GM12872 (cell line): ENCODE results near the gene CTCFL.

Experiments
- TF ChIP-seq, protein P1 (sequence below): IDR thresholded peaks from 3 replicates; pipeline ENCODE4 v1.5.1; 2011; ENCODE audit warnings: low read depth, mild to moderate bottlenecking, low read length, moderate library complexity; ENCODE audit not compliant: insufficient read depth

CTCFL gene

DNA sequence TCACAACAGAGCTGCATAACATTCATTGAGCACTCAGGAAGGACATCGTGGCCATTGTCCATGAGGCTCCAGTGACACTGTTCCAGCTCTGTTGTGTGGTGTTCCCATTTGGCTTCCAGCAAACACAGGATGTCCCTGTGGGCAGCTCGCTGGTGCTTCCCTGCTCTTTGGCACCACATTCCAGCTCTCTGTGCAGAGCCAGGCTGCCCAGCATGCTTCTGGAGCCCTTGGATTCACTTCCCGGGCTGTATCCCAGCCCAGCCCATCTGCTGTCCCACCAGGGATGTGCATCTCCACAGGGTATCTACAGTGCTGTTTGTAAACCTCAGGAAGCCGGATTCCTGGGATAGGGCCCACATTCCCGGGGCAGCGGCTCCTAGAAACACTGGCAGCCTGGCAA is 57.2 kb downstream of the CTCFL start:
- TF ChIP-seq, protein P1, sequence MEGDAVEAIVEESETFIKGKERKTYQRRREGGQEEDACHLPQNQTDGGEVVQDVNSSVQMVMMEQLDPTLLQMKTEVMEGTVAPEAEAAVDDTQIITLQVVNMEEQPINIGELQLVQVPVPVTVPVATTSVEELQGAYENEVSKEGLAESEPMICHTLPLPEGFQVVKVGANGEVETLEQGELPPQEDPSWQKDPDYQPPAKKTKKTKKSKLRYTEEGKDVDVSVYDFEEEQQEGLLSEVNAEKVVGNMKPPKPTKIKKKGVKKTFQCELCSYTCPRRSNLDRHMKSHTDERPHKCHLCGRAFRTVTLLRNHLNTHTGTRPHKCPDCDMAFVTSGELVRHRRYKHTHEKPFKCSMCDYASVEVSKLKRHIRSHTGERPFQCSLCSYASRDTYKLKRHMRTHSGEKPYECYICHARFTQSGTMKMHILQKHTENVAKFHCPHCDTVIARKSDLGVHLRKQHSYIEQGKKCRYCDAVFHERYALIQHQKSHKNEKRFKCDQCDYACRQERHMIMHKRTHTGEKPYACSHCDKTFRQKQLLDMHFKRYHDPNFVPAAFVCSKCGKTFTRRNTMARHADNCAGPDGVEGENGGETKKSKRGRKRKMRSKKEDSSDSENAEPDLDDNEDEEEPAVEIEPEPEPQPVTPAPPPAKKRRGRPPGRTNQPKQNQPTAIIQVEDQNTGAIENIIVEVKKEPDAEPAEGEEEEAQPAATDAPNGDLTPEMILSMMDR, result no peak

DNA sequence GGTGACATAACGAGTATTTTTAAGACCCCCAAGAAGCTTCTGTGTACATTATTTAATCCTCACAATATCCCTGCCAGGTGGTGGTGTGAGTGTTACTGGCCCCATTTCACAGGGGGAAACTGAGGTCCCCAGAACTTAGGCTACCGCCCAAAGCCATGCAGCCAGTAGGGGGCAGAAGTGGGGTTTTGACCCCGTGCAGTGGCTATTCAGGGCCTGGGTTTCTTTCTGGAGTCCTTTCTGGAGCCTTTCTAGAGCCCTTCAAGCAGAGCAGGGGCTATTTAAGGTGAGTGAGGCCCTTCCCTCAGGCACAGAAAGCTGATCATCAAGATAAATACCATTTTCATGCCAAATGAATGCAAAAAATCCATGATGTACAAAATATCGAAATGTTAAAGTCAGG is 59.0 kb downstream of the CTCFL start:
- TF ChIP-seq, protein P1, result peak; percentile 51

DNA sequence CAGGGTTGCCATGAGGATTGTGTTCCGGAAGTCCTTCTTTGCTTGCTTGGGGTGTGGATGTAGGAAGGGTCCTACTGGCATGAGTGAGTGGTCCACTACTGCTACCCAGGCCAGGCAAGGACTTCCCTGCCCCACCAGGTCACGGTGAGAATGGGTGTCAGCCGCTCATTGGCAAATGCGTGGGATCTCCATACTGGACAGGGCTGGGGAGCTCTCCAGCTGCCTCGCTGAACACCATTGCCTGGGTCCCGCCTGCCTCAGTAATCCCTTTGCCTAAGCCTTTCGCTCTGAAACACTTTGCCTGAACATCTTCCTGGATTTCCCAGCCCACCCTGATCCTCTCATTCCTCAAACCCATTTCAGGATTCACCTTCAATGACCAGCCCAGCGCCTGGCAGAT is 59.5 kb downstream of the CTCFL start:
- TF ChIP-seq, protein P1, result no peak

DNA sequence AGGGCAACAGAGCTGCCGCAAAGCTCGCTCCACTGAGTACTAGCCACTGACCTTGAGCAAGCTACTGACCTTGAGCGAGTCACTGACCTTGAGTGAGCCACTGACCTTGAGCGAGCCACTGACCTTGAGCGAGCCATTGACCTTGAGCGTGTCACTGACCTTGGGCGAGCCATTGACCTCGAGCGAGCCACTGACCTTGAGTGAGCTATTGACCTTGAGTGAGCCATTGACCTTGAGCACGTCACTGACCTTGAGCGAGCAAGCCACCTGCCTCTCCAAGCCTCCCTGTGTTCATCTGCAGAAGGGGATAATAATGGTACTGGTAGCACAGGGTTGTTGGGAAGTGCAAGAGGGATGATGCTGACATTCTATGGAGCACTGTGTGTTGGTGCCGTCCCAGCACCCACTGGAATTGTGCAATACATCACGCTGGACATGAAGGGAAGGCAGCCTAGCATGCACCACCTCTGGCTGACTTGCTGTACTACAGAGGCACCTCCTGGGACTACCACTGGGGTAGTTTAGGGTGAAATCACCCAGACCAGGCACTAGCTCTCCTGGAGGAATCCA is 60.2 kb downstream of the CTCFL start:
- TF ChIP-seq, protein P1, result peak; percentile 44; the same call in 1 of the 3 replicates

DNA sequence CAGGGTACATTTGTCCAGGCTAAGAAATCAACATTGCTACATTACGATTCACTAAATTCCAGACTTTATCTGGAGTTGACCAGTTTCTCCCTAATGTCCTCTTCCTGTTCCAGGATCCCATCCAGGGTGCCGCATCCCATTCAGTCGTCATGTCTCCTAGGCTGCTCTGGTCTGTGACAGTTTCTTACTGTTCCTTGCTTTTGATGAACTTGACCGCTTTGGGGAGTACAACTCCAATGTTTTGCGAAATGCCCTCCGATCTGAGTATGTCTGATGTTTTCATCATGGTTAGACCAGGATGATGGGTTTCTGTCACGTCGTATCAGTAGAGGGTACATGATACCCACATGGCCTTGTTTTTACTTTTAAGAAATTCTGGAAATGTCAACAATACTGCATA is 62.2 kb downstream of the CTCFL start:
- TF ChIP-seq, protein P1, result no peak

DNA sequence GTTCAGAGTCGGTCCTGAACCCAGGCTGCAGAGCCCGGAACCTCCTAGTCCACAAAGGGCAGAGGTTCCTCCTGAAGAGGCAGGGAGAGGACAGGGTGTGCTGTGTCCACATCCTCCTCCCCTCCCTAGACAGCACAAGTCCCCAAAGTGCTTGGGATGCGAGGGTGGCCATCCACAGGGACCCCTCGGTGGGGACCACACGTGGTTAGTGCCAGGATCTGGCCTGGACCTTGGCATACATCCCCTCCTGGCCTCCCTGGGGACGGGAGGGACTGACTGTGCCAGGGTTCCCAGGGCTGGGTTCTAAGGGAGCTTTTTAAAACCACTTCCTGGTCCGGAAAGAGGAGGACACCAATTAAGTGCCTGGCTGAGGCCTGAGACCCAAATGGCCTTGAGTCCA is 63.2 kb downstream of the CTCFL start:
- TF ChIP-seq, protein P1, result no peak

DNA sequence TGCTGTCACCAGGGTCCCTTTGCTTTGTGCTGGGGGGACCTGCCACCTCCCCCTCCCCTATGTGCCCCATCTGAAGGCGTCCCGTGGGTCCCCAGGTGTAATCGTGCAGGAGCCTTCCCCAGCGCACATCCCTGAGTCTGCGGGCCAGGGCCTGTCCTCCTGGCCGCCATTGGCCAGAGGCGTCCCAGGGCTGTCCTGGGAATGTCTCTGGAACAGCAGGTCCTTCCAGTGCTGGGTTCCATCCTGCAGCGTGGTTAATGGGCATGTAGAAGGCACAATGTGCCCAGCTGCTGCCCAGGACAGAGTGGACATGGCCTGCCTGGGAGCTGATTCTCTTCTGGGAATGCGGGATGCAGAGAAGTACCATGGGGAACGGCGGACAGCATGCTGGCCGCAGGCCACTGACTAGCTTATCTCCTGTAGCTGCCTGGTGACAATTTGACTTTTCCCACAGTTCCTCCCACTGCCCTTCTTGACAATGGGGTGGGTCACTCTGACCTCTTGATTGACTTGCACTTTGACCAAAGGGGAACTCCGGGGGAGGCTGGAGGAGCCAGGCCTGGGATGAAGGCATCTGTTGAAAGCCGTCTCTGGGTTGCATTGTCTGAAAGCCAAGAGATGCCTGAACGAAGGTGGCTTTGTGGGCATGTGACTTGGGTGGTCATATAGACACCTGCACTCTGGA is 64.0 kb downstream of the CTCFL start:
- TF ChIP-seq, protein P1, result no peak

DNA sequence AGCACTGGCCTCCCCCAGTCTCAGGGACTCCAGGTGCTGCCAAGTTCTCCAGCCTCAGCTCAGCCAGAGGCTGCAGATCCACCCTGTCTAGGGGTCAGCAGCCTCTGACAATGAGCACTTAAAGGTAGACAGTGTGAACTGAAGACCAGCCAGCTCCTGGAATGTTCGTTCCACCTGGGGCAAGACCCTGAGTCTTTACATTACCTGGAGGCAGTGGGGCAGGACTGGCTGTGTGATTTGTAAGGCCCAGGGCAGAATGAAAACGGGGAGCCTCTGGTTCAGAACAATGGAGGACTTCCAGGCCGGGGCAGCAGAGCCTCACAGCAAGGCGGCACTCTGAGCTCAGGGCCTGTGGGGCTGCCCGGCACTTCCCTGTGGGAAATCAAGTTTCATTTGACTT is 65.0 kb downstream of the CTCFL start:
- TF ChIP-seq, protein P1, result no peak
